ENCODE results near the gene TMEM132C. TPM values are rescaled to one million over a fixed set of nuclear protein-coding genes. Genes with fewer than 3 reads are reported as not detected.

The TMEM132C gene
- total and polyA plus RNA-seq, 2 of the 4 experiments (the other 2 are of a cell fraction): not detected

GRCh38 chr12:128519426-128519825 lies 252.5 kb downstream of the TMEM132C start:
- H3K4me3 ChIP-seq (ENCODE audit: insufficient read depth, low read depth, low read length): no peak overlapping the region
- H2AK5ac ChIP-seq (ENCODE audit: low read depth, low read length): no peak overlapping the region
- no peak overlapping the region for H4K5ac ChIP-seq (ENCODE audit: low read depth, low read length)
- H3K79me1 ChIP-seq (ENCODE audit: low read depth in 1 of 2, low read length in 2 of 2): no peaks in the 10 kb centered on the region
- no peaks in the 10 kb centered on the region for H3K9me1 ChIP-seq (ENCODE audit: insufficient read depth, low read length)
- H3K18ac ChIP-seq (ENCODE audit: low read depth, low read length): no peak overlapping the region
- H3K27ac ChIP-seq (ENCODE audit: insufficient read depth, low read length): no peak overlapping the region
- H2BK120ac ChIP-seq (ENCODE audit: low read depth, low read length): no peak overlapping the region
- ChIA-PET CTCF (no interaction called here), POLR2A (ENCODE audit: unreplicated experiment) (no interaction called here)
- no peak overlapping the region for H2BK15ac ChIP-seq (ENCODE audit: low read depth, low read length)
- H3K4ac ChIP-seq (ENCODE audit: low read depth, low read length): no peak overlapping the region
- intact Hi-C loops (cut with micrococcal nuclease) (no loop called here), in situ Hi-C loops (cut with MboI; ENCODE audit: low sequenced_read_pairs) (no loop called here), dilution Hi-C loops (cut with HindIII; ENCODE audit: low sequenced_read_pairs, unreplicated experiment) (no loop called here)
- BruUV-seq (replicated peaks): no TSS peak
- no peak overlapping the region for H3K14ac ChIP-seq (replicated peaks; ENCODE audit: low read depth, low read length)
- H2AFZ ChIP-seq (replicated peaks; ENCODE audit: low read length, poor library complexity): no peak overlapping the region
- H2BK5ac ChIP-seq (ENCODE audit: low read depth, low read length, poor library complexity, severe bottlenecking): no peak overlapping the region
- H3K9me3 ChIP-seq (ENCODE audit: control insufficient read depth, insufficient read depth, low read length): peaks cover 19% of the 10 kb centered on the region
- no peaks in the 10 kb centered on the region for H3K27me3 ChIP-seq (ENCODE audit: control insufficient read depth, insufficient read depth, low read length)
- H3K4me2 ChIP-seq (ENCODE audit: low read depth, low read length): no peak overlapping the region
- no peak overlapping the region for H2BK20ac ChIP-seq (ENCODE audit: low read depth, low read length)
- ATAC-seq (ENCODE audit: low read depth) (no peak), DNase-seq (no peak)
- H4K20me1 ChIP-seq (ENCODE audit: insufficient read depth, low read length): no peaks in the 10 kb centered on the region
- H3K4me1 ChIP-seq (ENCODE audit: control insufficient read depth, insufficient read depth, low read length): no peaks in the 10 kb centered on the region
- H3K9ac ChIP-seq (ENCODE audit: low read depth, low read length): no peak overlapping the region
- TF ChIP-seq RFX5 (IDR thresholded peaks at IDR 0.05; ENCODE audit: low read depth, low read length): no peak
- TF ChIP-seq, protein P1, sequence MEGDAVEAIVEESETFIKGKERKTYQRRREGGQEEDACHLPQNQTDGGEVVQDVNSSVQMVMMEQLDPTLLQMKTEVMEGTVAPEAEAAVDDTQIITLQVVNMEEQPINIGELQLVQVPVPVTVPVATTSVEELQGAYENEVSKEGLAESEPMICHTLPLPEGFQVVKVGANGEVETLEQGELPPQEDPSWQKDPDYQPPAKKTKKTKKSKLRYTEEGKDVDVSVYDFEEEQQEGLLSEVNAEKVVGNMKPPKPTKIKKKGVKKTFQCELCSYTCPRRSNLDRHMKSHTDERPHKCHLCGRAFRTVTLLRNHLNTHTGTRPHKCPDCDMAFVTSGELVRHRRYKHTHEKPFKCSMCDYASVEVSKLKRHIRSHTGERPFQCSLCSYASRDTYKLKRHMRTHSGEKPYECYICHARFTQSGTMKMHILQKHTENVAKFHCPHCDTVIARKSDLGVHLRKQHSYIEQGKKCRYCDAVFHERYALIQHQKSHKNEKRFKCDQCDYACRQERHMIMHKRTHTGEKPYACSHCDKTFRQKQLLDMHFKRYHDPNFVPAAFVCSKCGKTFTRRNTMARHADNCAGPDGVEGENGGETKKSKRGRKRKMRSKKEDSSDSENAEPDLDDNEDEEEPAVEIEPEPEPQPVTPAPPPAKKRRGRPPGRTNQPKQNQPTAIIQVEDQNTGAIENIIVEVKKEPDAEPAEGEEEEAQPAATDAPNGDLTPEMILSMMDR (conservative IDR thresholded peaks at IDR 0.05; ENCODE audit: low read depth, low read length): no peak
- TF ChIP-seq MAFK (IDR thresholded peaks at IDR 0.05; ENCODE audit: low read depth, low read length): no peak
- no peak for TF ChIP-seq FOS (IDR thresholded peaks at IDR 0.05; ENCODE audit: low read depth, low read length)
- TF ChIP-seq SMC3 (IDR thresholded peaks at IDR 0.05; ENCODE audit: low read depth, low read length): no peak
- TF ChIP-seq BHLHE40 (IDR thresholded peaks at IDR 0.05; ENCODE audit: low read depth, low read length): no peak
- no peak for TF ChIP-seq RAD21 (IDR thresholded peaks at IDR 0.05; ENCODE audit: low read length)
- no peak for TF ChIP-seq CEBPB (IDR thresholded peaks at IDR 0.05; ENCODE audit: low read depth, low read length)
- TF ChIP-seq POLR2A (IDR thresholded peaks at IDR 0.05; ENCODE audit: low read depth, low read length): no peak
- TF ChIP-seq NFE2L2 (IDR thresholded peaks at IDR 0.05; ENCODE audit: low read depth, low read length): no peak
- no peaks in the 10 kb centered on the region for H3K36me3 ChIP-seq (ENCODE audit: control insufficient read depth, insufficient read depth, low read length)
- H4K8ac ChIP-seq (ENCODE audit: low read depth in 2 of 2, low read length in 2 of 2): no peak overlapping the region
- no peak overlapping the region for H3K23ac ChIP-seq (ENCODE audit: low read depth, low read length)
- no CpG with 5 or more reads among the region's 3 CpGs for WGBS, 2 experiments (ENCODE audit: extremely low coverage in 2 of 2, insufficient read length in 1 of 2)
- no peak overlapping the region for H4K91ac ChIP-seq (ENCODE audit: insufficient read depth, low read depth, low read length)
- no peak overlapping the region for H3K56ac ChIP-seq (ENCODE audit: extremely low read depth, insufficient read depth, low read length)
- no peak overlapping the region for H2AK9ac ChIP-seq (replicated peaks; ENCODE audit: low read depth, low read length, poor library complexity)

Measured in IMR-90 (cell line).